ENCODE measurements around the gene HOXD8. TPM values are rescaled to one million over a fixed set of nuclear protein-coding genes. Genes with fewer than 3 reads are reported as not detected.

The HOXD8 gene
- total RNA-seq, 1 donor from 2014 or later, result not detected

- Mint-ChIP-seq H3K4me1 (ENCODE audit: low read depth, unreplicated experiment) (no peaks in the 10 kb centered on the region), H3K36me3 (ENCODE audit: low read depth, unreplicated experiment) (peaks cover 5% of the 10 kb centered on the region), H3K9me3 (ENCODE audit: unreplicated experiment) (peaks cover 40% of the 10 kb centered on the region), H3K27ac (ENCODE audit: unreplicated experiment) (no peak overlapping the region), H3K4me3 (ENCODE audit: unreplicated experiment) (no peak overlapping the region), H3K27me3 (ENCODE audit: low read depth, unreplicated experiment) (peaks cover 76% of the 10 kb centered on the region)
- H3K79me2 ChIP-seq (ENCODE audit: insufficient read depth, low read length), result no peaks in the 10 kb centered on the region
- H3K4me1 ChIP-seq (ENCODE audit: insufficient read depth, low read length), result peaks cover 8% of the 10 kb centered on the region
- FAIRE-seq, result no peak
- H3K27me3 ChIP-seq (ENCODE audit: insufficient read depth, low read length), result peaks cover 99% of the 10 kb centered on the region
- H3K4me2 ChIP-seq (ENCODE audit: low read length), result no peak overlapping the region
- TF ChIP-seq CTCF (IDR thresholded peaks at IDR 0.05; ENCODE audit: insufficient read depth, low read depth, low read length) (peak; percentile 19), EZH2 (IDR thresholded peaks at IDR 0.05; ENCODE audit: insufficient read depth, low read length) (peak; percentile 51)
- H3K4me3 ChIP-seq (ENCODE audit: insufficient read depth, low read depth, low read length), result no peak overlapping the region
- DNase-seq (ENCODE audit: low read depth), result no peak
- H2AFZ ChIP-seq (ENCODE audit: low read depth, low read length), result no peak overlapping the region
- H3K9ac ChIP-seq (ENCODE audit: low read length), result no peak overlapping the region
- H3K9me3 ChIP-seq (ENCODE audit: insufficient read depth, low read depth, low read length), result peaks cover 9% of the 10 kb centered on the region
- H3K27ac ChIP-seq (ENCODE audit: low read depth, low read length), result no peak overlapping the region
- no peaks in the 10 kb centered on the region for H3K36me3 ChIP-seq (ENCODE audit: insufficient read depth, low read length)
- H4K20me1 ChIP-seq (ENCODE audit: insufficient read depth, low read length), result no peaks in the 10 kb centered on the region
Measured at GRCh38 chr2:176118601-176119339, 10.7 kb upstream of the HOXD8 start.

GRCh38 chr2:176120364-176121189 is 8.9 kb upstream of the HOXD8 start:
- Histone ChIP-seq H3K27me3 (ENCODE audit: insufficient read depth, low read length) (peaks cover 99% of the 10 kb centered on the region), H3K79me2 (ENCODE audit: insufficient read depth, low read length) (no peaks in the 10 kb centered on the region), H3K9me3 (ENCODE audit: insufficient read depth, low read depth, low read length) (peaks cover 9% of the 10 kb centered on the region), H3K4me2 (ENCODE audit: low read length) (no peak overlapping the region), H3K9ac (ENCODE audit: low read length) (no peak overlapping the region), H3K27ac (ENCODE audit: low read depth, low read length) (no peak overlapping the region), H4K20me1 (ENCODE audit: insufficient read depth, low read length) (no peaks in the 10 kb centered on the region), H2AFZ (ENCODE audit: low read depth, low read length) (no peak overlapping the region), H3K36me3 (ENCODE audit: insufficient read depth, low read length) (no peaks in the 10 kb centered on the region), H3K4me1 (ENCODE audit: insufficient read depth, low read length) (peaks cover 8% of the 10 kb centered on the region), H3K4me3 (ENCODE audit: insufficient read depth, low read depth, low read length) (no peak overlapping the region)
- DNase-seq (ENCODE audit: low read depth) (no peak), FAIRE-seq (no peak)
- H3K36me3 Mint-ChIP-seq (ENCODE audit: low read depth, unreplicated experiment), result peaks cover 5% of the 10 kb centered on the region
- peaks cover 40% of the 10 kb centered on the region for H3K9me3 Mint-ChIP-seq (ENCODE audit: unreplicated experiment)
- H3K27me3 Mint-ChIP-seq (ENCODE audit: low read depth, unreplicated experiment), result peaks cover 76% of the 10 kb centered on the region
- H3K4me3 Mint-ChIP-seq (ENCODE audit: unreplicated experiment), result no peak overlapping the region
- no peak overlapping the region for H3K27ac Mint-ChIP-seq (ENCODE audit: unreplicated experiment)
- H3K4me1 Mint-ChIP-seq (ENCODE audit: low read depth, unreplicated experiment), result no peaks in the 10 kb centered on the region
- TF ChIP-seq CTCF (IDR thresholded peaks at IDR 0.05; ENCODE audit: insufficient read depth, low read depth, low read length) (no peak), EZH2 (IDR thresholded peaks at IDR 0.05; ENCODE audit: insufficient read depth, low read length) (peak; percentile 38)
